H1 (cell line): ENCODE results near the gene NPR2. TPM values are rescaled to one million over a fixed set of nuclear protein-coding genes. Genes with fewer than 3 reads are reported as not detected.

ENCODE experiments used
- CTCF ChIA-PET: fragments of 300-600 bp; sonication (Branson Sonifier 250); formaldehyde crosslinking; loops from one replicate; lab custom pipeline; 2021; ENCODE audit not compliant: partially characterized antibody; lab: Charles Lee
- POLR2A ChIA-PET: fragments of 300-600 bp; sonication (Branson Sonifier 250); formaldehyde crosslinking; loops from one replicate; lab custom pipeline; 2021; ENCODE audit warnings: inconsistent platforms; ENCODE audit not compliant: partially characterized antibody; lab: Charles Lee
- DNase-seq, 2 experiments: peaks; one replicate each; pipeline versions ENCODE4 v3.0.0 to v3.0.0-alpha.2; 2010 to 2022; ENCODE audit warnings: low spot score in 2 of 2, low read depth in 1 of 2, mixed read lengths in 1 of 2
- FAIRE-seq: peaks from 2 replicates; lab custom pipeline; 2011; peaks lifted over from hg19 to GRCh38; lab: Jason Lieb, UNC
- H2AFZ ChIP-seq: 2 replicates; pipeline ENCODE4 v1.8.1; 2012; ENCODE audit warnings: low read length, inconsistent platforms
- H2AK5ac ChIP-seq: 2 replicates; pipeline ENCODE4 v1.6.1; 2013; ENCODE audit warnings: low read depth, low read length
- H2BK120ac ChIP-seq: replicated peaks from 2 replicates; pipeline ENCODE3; 2013; ENCODE audit warnings: low read depth, low read length, inconsistent platforms
- H2BK12ac ChIP-seq: 2 replicates; pipeline ENCODE4 v1.6.1; 2013; ENCODE audit warnings: low read depth, low read length
- H2BK15ac ChIP-seq: 2 replicates; pipeline ENCODE4 v1.6.1; 2013; ENCODE audit warnings: low read length
- H2BK20ac ChIP-seq: 2 replicates; pipeline ENCODE4 v1.6.1; 2013; ENCODE audit warnings: low read length
- H2BK5ac ChIP-seq: 2 replicates; pipeline ENCODE4 v1.6.1; 2013; ENCODE audit warnings: low read depth, low read length
- H3K14ac ChIP-seq: 2 replicates; pipeline ENCODE4 v1.6.1; 2013; ENCODE audit warnings: inconsistent platforms; ENCODE audit not compliant: insufficient read length
- H3K18ac ChIP-seq: 2 replicates; pipeline ENCODE4 v1.6.1; 2013; ENCODE audit warnings: low read length; ENCODE audit errors: extremely low read depth
- H3K23ac ChIP-seq: 2 replicates; pipeline ENCODE4 v1.6.1; 2013; ENCODE audit warnings: inconsistent platforms; ENCODE audit not compliant: insufficient read length
- H3K23me2 ChIP-seq: 2 replicates; pipeline ENCODE4 v1.6.1; 2013; ENCODE audit warnings: low read depth, low read length
- H3K27ac ChIP-seq: 2 replicates; pipeline ENCODE4 v1.6.1; 2011; ENCODE audit warnings: low read depth, low read length, inconsistent platforms
- H3K27me3 ChIP-seq, 4 experiments: replicated peaks in 1 of 4; 1 replicate in 1 of 4; 2 replicates in 3 of 4; pipeline versions ENCODE4 v1.6.1 to v1.8.1; 2011 to 2013; ENCODE audit warnings: low read length in 3 of 4, mild to moderate bottlenecking in 3 of 4, inconsistent platforms in 2 of 4, mixed read lengths in 2 of 4, moderate library complexity in 1 of 4; ENCODE audit not compliant: control insufficient read depth in 3 of 4, insufficient read depth in 3 of 4; ENCODE audit errors: extremely low read depth in 1 of 4
- H3K36me3 ChIP-seq, 4 experiments: 2 replicates each; pipeline versions ENCODE4 v1.6.1 to v1.8.1; 2011 to 2013; ENCODE audit warnings: mild to moderate bottlenecking in 4 of 4, low read length in 3 of 4, moderate library complexity in 2 of 4, control low read depth in 1 of 4, inconsistent platforms in 1 of 4; ENCODE audit not compliant: insufficient read depth in 4 of 4, control insufficient read depth in 2 of 4
- H3K4ac ChIP-seq: replicated peaks from 2 replicates; pipeline ENCODE3; 2013; ENCODE audit warnings: low read length, low read depth, mixed read lengths, inconsistent platforms; ENCODE audit not compliant: insufficient read length
- H3K4me1 ChIP-seq, 4 experiments: replicated peaks in 1 of 4; 1 replicate in 1 of 4; 2 replicates in 3 of 4; pipeline versions ENCODE4 v1.6.1 to v1.8.1; 2011 to 2013; ENCODE audit warnings: low read length in 3 of 4, inconsistent platforms in 2 of 4, mixed read lengths in 1 of 4; ENCODE audit not compliant: insufficient read depth in 4 of 4, control insufficient read depth in 3 of 4
- H3K4me2 ChIP-seq, 2 experiments: 2 replicates each; pipeline versions ENCODE4 v1.6.1 to v1.8.1; 2011 to 2013; ENCODE audit warnings: low read depth in 2 of 2, low read length in 2 of 2, control low read depth in 1 of 2, inconsistent platforms in 1 of 2, mild to moderate bottlenecking in 1 of 2; ENCODE audit not compliant: insufficient read depth in 1 of 2
- H3K4me3 ChIP-seq, 4 experiments: fragments of 200-600, 300-600 bp in 1 of 4; sonication (generic), shearing (Covaris generic), sonication (Bioruptor Twin) in 1 of 4; 2 replicates each; pipeline versions ENCODE4 v1.5.1 to v1.8.1; 2011 to 2016; ENCODE audit warnings: low read length in 4 of 4, low read depth in 3 of 4, control low read depth in 2 of 4, inconsistent platforms in 2 of 4, mild to moderate bottlenecking in 2 of 4, mixed read lengths in 1 of 4, moderate library complexity in 1 of 4; ENCODE audit not compliant: insufficient read depth in 2 of 4; ENCODE audit errors: extremely low read depth in 1 of 4
- H3K56ac ChIP-seq: replicated peaks from 2 replicates; pipeline ENCODE3; 2013; ENCODE audit warnings: low read depth, mild to moderate bottlenecking, mixed read lengths, low read length, inconsistent platforms; ENCODE audit not compliant: insufficient read length
- H3K79me1 ChIP-seq: 2 replicates; pipeline ENCODE4 v1.6.1; 2013; ENCODE audit warnings: low read depth, low read length, control low read depth
- H3K79me2 ChIP-seq, 2 experiments: 2 replicates each; pipeline versions ENCODE4 v1.6.1 to v1.8.1; 2012 to 2013; ENCODE audit warnings: low read length in 2 of 2, mild to moderate bottlenecking in 2 of 2, inconsistent platforms in 1 of 2; ENCODE audit not compliant: insufficient read depth in 2 of 2, control insufficient read depth in 1 of 2
- H3K9ac ChIP-seq, 4 experiments: replicated peaks in 1 of 4; 1 replicate in 1 of 4; 2 replicates in 3 of 4; pipeline versions ENCODE4 v1.6.1 to v1.8.1; 2011 to 2013; ENCODE audit warnings: low read depth in 3 of 4, low read length in 3 of 4, control low read depth in 2 of 4, mild to moderate bottlenecking in 2 of 4, moderate library complexity in 2 of 4, inconsistent platforms in 1 of 4; ENCODE audit errors: extremely low read depth in 1 of 4
- H3K9me3 ChIP-seq, 2 experiments: 2 replicates each; pipeline versions ENCODE4 v1.6.1 to v1.8.1; 2012 to 2013; ENCODE audit warnings: mild to moderate bottlenecking in 2 of 2, moderate library complexity in 2 of 2, control low read depth in 1 of 2, inconsistent platforms in 1 of 2, low read depth in 1 of 2, low read length in 1 of 2, mixed read lengths in 1 of 2; ENCODE audit not compliant: insufficient read depth in 2 of 2
- H4K20me1 ChIP-seq, 2 experiments: replicated peaks in 1 of 2; 2 replicates each; pipeline versions ENCODE3 to v1.8.1; 2011 to 2013; ENCODE audit warnings: inconsistent platforms in 2 of 2, low read length in 2 of 2, mild to moderate bottlenecking in 1 of 2; ENCODE audit not compliant: insufficient read depth in 2 of 2, control insufficient read depth in 1 of 2
- H4K5ac ChIP-seq: 2 replicates; pipeline ENCODE4 v1.6.1; 2013; ENCODE audit warnings: low read length, low read depth, mixed read lengths, inconsistent platforms; ENCODE audit not compliant: insufficient read length
- H4K8ac ChIP-seq: 2 replicates; pipeline ENCODE4 v1.8.0; 2013; ENCODE audit warnings: mild to moderate bottlenecking, moderate library complexity, low read length, inconsistent platforms; ENCODE audit not compliant: insufficient read depth; ENCODE audit errors: extremely low read depth
- H4K91ac ChIP-seq: replicated peaks from 2 replicates; pipeline ENCODE3; 2013; ENCODE audit warnings: low read length, mixed read lengths, inconsistent platforms; ENCODE audit not compliant: insufficient read length
- ASH2L ChIP-seq: fragments of 200-600, 300-600 bp; sonication (generic); IDR thresholded peaks from one replicate; pipeline ENCODE4 v1.7.1; 2017; ENCODE audit warnings: low read length
- CHD1 ChIP-seq: IDR thresholded peaks from 2 replicates; pipeline ENCODE4 v1.6.1; 2012; ENCODE audit warnings: low read depth, low read length, improper control_type of control experiment
- CHD2 ChIP-seq: IDR thresholded peaks from 2 replicates; pipeline ENCODE4 v1.6.1; 2012; ENCODE audit warnings: low read length, improper control_type of control experiment
- CTCF ChIP-seq, 3 experiments: IDR thresholded peaks; 1 replicate in 2 of 3; 2 replicates in 1 of 3; pipeline versions ENCODE4 v1.5.1 to v1.6.1; 2011; ENCODE audit warnings: low read length in 3 of 3, mild to moderate bottlenecking in 3 of 3, inconsistent platforms in 2 of 3, low read depth in 1 of 3, moderate library complexity in 1 of 3; ENCODE audit not compliant: insufficient read depth in 1 of 3; ENCODE audit errors: control extremely low read depth in 1 of 3
- POLR2A ChIP-seq, 2 experiments: IDR thresholded peaks; 1 replicate in 1 of 2; 2 replicates in 1 of 2; pipeline ENCODE4 v1.6.1; 2011; ENCODE audit warnings: low read depth in 2 of 2, low read length in 2 of 2, mild to moderate bottlenecking in 2 of 2; ENCODE audit errors: control extremely low read depth in 1 of 2
- RBBP5 ChIP-seq: IDR thresholded peaks from 2 replicates; pipeline ENCODE4 v1.7.1; 2012; ENCODE audit warnings: low read depth, mild to moderate bottlenecking, inconsistent platforms, low read length, moderate library complexity, borderline replicate concordance
- RXRA ChIP-seq: IDR thresholded peaks from 2 replicates; pipeline ENCODE4 v1.6.1; 2011; ENCODE audit warnings: low read depth, mild to moderate bottlenecking, low read length, moderate library complexity; ENCODE audit not compliant: insufficient read depth
- SP4 ChIP-seq: IDR thresholded peaks from 2 replicates; pipeline ENCODE4 v1.6.1; 2012; ENCODE audit warnings: low read length, inconsistent platforms
- WGBS, 2 experiments: shearing (Covaris generic) in 1 of 2; methylation state at CpG; one replicate each; pipeline versions ENCODE4 v1.1.6 to v1.1.7; 2013 to 2015; ENCODE audit warnings: low lambda C conversion rate in 2 of 2, mixed read lengths in 2 of 2, inconsistent platforms in 1 of 2, low coverage in 1 of 2, missing lambda C conversion rate in 1 of 2; ENCODE audit not compliant: insufficient replicate concordance in 2 of 2, insufficient coverage in 1 of 2, insufficient read length in 1 of 2; ENCODE audit errors: extremely low coverage in 1 of 2, missing lambda C conversion rate in 1 of 2; 5-methylcytosine and 5-hydroxymethylcytosine counted together
- polyA plus RNA-seq, 7 experiments: library from polyadenylated mRNA; depleted of rRNA in 3 of 7; stranded (reverse) in 5 of 7; unstranded in 2 of 7; fragments of >200 nt in 5 of 7; fragments of 200-250 nt in 2 of 7; gene quantifications; 1 replicate in 5 of 7; 2 replicates in 1 of 7; 4 replicates in 1 of 7; pipeline versions ENCODE4 v1.2.1 to v1.2.3, GENCODE V29; 2011 to 2013; ENCODE audit warnings: missing spikeins in 2 of 7, mixed read lengths in 2 of 7
- total RNA-seq: library from RNA; stranded (reverse); fragmentation: NEBNext Ultra II Directional; extraction: Animal tissue kit (Norgen Biotek cat#: 25700); gene quantifications from 2 replicates; pipeline ENCODE4 v1.2.1, GENCODE V29; 2021

NPR2 gene
- total and polyA plus RNA-seq, 2 of the 8 experiments (the other 6 are each of a cell fraction or from before 2014, with no cell fraction given) = 11.0 to 17.0 TPM

GRCh38 chr9:35769763-35770162 lies 21.6 kb upstream of the NPR2 start:
- Histone ChIP-seq H3K9me3 (no peaks in the 10 kb centered on the region), H3K18ac (no peak overlapping the region), H2AFZ (no peak overlapping the region), H3K56ac (no peak overlapping the region), H3K79me1 (no peaks in the 10 kb centered on the region), H2BK20ac (no peak overlapping the region), H4K5ac (no peak overlapping the region), H4K91ac (no peak overlapping the region), H2AK5ac (no peak overlapping the region), H3K36me3 (no peaks in the 10 kb centered on the region), H3K4ac (no peak overlapping the region), H2BK120ac (no peak overlapping the region), H3K27ac (no peak overlapping the region), H3K23ac (no peak overlapping the region), H2BK12ac (no peak overlapping the region), H4K20me1 (no peaks in the 10 kb centered on the region), H2BK5ac (no peak overlapping the region), H3K23me2 (no peaks in the 10 kb centered on the region), H3K4me3 (no peak overlapping the region), H4K8ac (no peak overlapping the region), H3K4me1 (no peaks in the 10 kb centered on the region), H2BK15ac (no peak overlapping the region), H3K4me2 (no peak overlapping the region), H3K14ac (no peak overlapping the region), H3K27me3 (no peaks in the 10 kb centered on the region), H3K9ac (no peak overlapping the region), H3K79me2 (no peaks in the 10 kb centered on the region)
- no peak for DNase-seq
- no peak for FAIRE-seq
- CTCF ChIA-PET = interaction anchor here (0.5 to 2.1 kb wide), 7 partner anchors 9 to 159 kb away, joined by 3 to 7 read pairs (median 3); no protein-coding TSS in a partner anchor
- POLR2A ChIA-PET = interaction anchor here (1.3 to 1.6 kb wide), 2 partner anchors 13 to 81 kb away, joined by 3 read pairs; no protein-coding TSS in a partner anchor
- WGBS, 2 experiments = 87% methylated on average over 1 of the region's 1 CpG; no CpG with 5 or more reads in 1 of the 2 experiments
- TF ChIP-seq ASH2L (no peak), POLR2A (IDR thresholded peaks at IDR 0.05; ENCODE audit: control extremely low read depth in 1 of 2, low read depth in 2 of 2, low read length in 2 of 2) (no peak), CHD2 (no peak), SP4 (no peak), RBBP5 (no peak), RXRA (no peak), CTCF (IDR thresholded peaks at IDR 0.05; ENCODE audit: control extremely low read depth in 1 of 3, insufficient read depth in 1 of 3, low read depth in 1 of 3, low read length in 3 of 3) (no peak), CHD1 (no peak)
